HCT116 (cell line): ENCODE measurements around the gene OR6B1. TPM values are rescaled to one million over a fixed set of nuclear protein-coding genes. Genes with fewer than 3 reads are reported as not detected.
A peak's percentile ranks its signal among the peaks of the same experiment; 100 is the strongest.

ENCODE experiments used
- ATAC-seq: fragments of 200-7000 bp; cut with Tn5 transposase; 2 replicates; pipeline ENCODE4 v1.9.1; 2020; ENCODE audit warnings: mild to moderate bottlenecking, moderate library complexity
- BruUV-seq: library from RNA; stranded (reverse); fragments of 400-500 nt; replicated peaks from 2 replicates; lab custom pipeline; 2021; lab: Mats Ljungman, UMichigan
- CTCF ChIA-PET: fragments of 300-600 bp; sonication (Branson Sonifier 250); formaldehyde crosslinking; loops from one replicate; lab custom pipeline; 2021; ENCODE audit warnings: antibody characterized with exemption; lab: Charles Lee
- POLR2A ChIA-PET: fragments of 300-600, 350-600 bp; sonication (Branson Sonifier 250); formaldehyde crosslinking; loops from one replicate; lab custom pipeline; 2021; ENCODE audit warnings: antibody characterized with exemption; lab: Charles Lee
- RAD21 ChIA-PET, 2 experiments: fragments of 300-600 bp; sonication (Branson Sonifier 250); formaldehyde crosslinking; loops; one replicate each; lab custom pipeline; 2023; ENCODE audit warnings: low total read pairs in 2 of 2; ENCODE audit not compliant: uncharacterized antibody in 2 of 2, unreplicated experiment in 2 of 2, low non-redundant PET in 1 of 2; lab: Charles Lee
- DNase-seq: peaks from one replicate; pipeline ENCODE4 v3.0.0-alpha.2; 2010; ENCODE audit warnings: low read depth, low spot score
- H2AFZ ChIP-seq: fragments of 200-600 bp; shearing (Covaris generic), sonication (generic); 2 replicates; pipeline ENCODE4 v1.6.1; 2017; ENCODE audit warnings: low read depth, mixed run types, mixed read lengths, antibody characterized with exemption, low read length; ENCODE audit not compliant: poor library complexity, severe bottlenecking
- H3K27ac ChIP-seq: 2 replicates; pipeline ENCODE4 v1.5.1; 2012; ENCODE audit warnings: low read depth, low read length
- H3K27me3 ChIP-seq: fragments of 200-600 bp; sonication (generic); 2 replicates; pipeline ENCODE4 v1.6.1; 2016; ENCODE audit warnings: mixed run types, low read length, mixed read lengths; ENCODE audit not compliant: insufficient read depth
- H3K36me3 ChIP-seq, 2 experiments: fragments of 200-500 bp in 1 of 2; fragments of 200-600 bp in 1 of 2; sonication (Bioruptor generic) in 1 of 2; sonication (generic) in 1 of 2; 2 replicates each; pipeline versions ENCODE4 v1.5.1 to v1.6.1; 2014 to 2016; ENCODE audit warnings: low read length in 2 of 2, inconsistent platforms in 1 of 2, mixed read lengths in 1 of 2, mixed run types in 1 of 2; ENCODE audit not compliant: insufficient read depth in 2 of 2, control insufficient read depth in 1 of 2
- H3K4me1 ChIP-seq, 2 experiments: fragments of 200-600 bp in 1 of 2; sonication (generic) in 1 of 2; 2 replicates each; pipeline versions ENCODE4 v1.5.1 to v1.6.1; 2012 to 2017; ENCODE audit warnings: low read length in 2 of 2, inconsistent platforms in 1 of 2, mild to moderate bottlenecking in 1 of 2, mixed read lengths in 1 of 2, mixed run types in 1 of 2, moderate library complexity in 1 of 2; ENCODE audit not compliant: insufficient read depth in 2 of 2, control insufficient read depth in 1 of 2
- H3K4me2 ChIP-seq: fragments of 200-600 bp; sonication (generic); 2 replicates; pipeline ENCODE4 v1.6.1; 2017; ENCODE audit warnings: mixed run types, low read length, mixed read lengths
- H3K4me3 ChIP-seq, 2 experiments: fragments of 200-600 bp in 1 of 2; sonication (generic) in 1 of 2; replicated peaks in 1 of 2; 2 replicates each; pipeline ENCODE4 v1.5.1; 2011 to 2016; ENCODE audit warnings: low read length in 2 of 2, control low read depth in 1 of 2, low read depth in 1 of 2, mild to moderate bottlenecking in 1 of 2, mixed read lengths in 1 of 2, mixed run types in 1 of 2
- H3K79me2 ChIP-seq: fragments of 200-600 bp; sonication (generic); 2 replicates; pipeline ENCODE4 v1.6.1; 2017; ENCODE audit warnings: mild to moderate bottlenecking, mixed run types, low read length, moderate library complexity, mixed read lengths; ENCODE audit not compliant: insufficient read depth
- H3K9ac ChIP-seq: fragments of 200-600 bp; sonication (generic); 2 replicates; pipeline ENCODE4 v1.6.1; 2016; ENCODE audit warnings: low read length, mixed read lengths
- H3K9me2 ChIP-seq: fragments of 200-600 bp; sonication (generic), shearing (Covaris generic); 2 replicates; pipeline ENCODE4 v1.6.1; 2017; ENCODE audit warnings: mixed run types, mild to moderate bottlenecking, moderate library complexity; ENCODE audit not compliant: insufficient read depth
- H3K9me3 ChIP-seq, 2 experiments: fragments of 200-500 bp in 1 of 2; fragments of 200-600 bp in 1 of 2; sonication (Bioruptor generic) in 1 of 2; sonication (generic) in 1 of 2; 2 replicates each; pipeline ENCODE4 v1.6.1; 2014 to 2017; ENCODE audit warnings: low read length in 2 of 2, mixed read lengths in 2 of 2, inconsistent platforms in 1 of 2, low read depth in 1 of 2, mild to moderate bottlenecking in 1 of 2, mixed run types in 1 of 2, moderate library complexity in 1 of 2; ENCODE audit not compliant: control insufficient read depth in 1 of 2, insufficient read depth in 1 of 2
- H4K20me1 ChIP-seq: fragments of 200-600 bp; sonication (generic), shearing (Covaris generic); 2 replicates; pipeline ENCODE4 v1.6.1; 2017; ENCODE audit warnings: mixed run types, mild to moderate bottlenecking, moderate library complexity; ENCODE audit not compliant: insufficient read depth
- ATF3 ChIP-seq: IDR thresholded peaks from 2 replicates; pipeline ENCODE4 v1.6.1; 2012
- CBX3 ChIP-seq: IDR thresholded peaks from 2 replicates; pipeline ENCODE4 v1.6.1; 2012; ENCODE audit warnings: low read depth
- CTCF ChIP-seq, 3 experiments: fragments of 200-600 bp in 1 of 3; sonication (generic) in 1 of 3; IDR thresholded peaks in 2 of 3; conservative IDR thresholded peaks in 1 of 3; 2 replicates each; pipeline ENCODE4 v1.5.1; 2012 to 2017; ENCODE audit warnings: low read depth in 2 of 3, low read length in 2 of 3, antibody characterized with exemption in 1 of 3, borderline replicate concordance in 1 of 3, control low read depth in 1 of 3, mild to moderate bottlenecking in 1 of 3, mixed read lengths in 1 of 3, mixed run types in 1 of 3, moderate library complexity in 1 of 3; ENCODE audit not compliant: insufficient read depth in 1 of 3
- EGR1 ChIP-seq: IDR thresholded peaks from 2 replicates; pipeline ENCODE4 v1.6.1; 2012; ENCODE audit warnings: low read depth
- ELF1 ChIP-seq: IDR thresholded peaks from 2 replicates; pipeline ENCODE4 v1.6.1; 2012; ENCODE audit warnings: low read depth, borderline replicate concordance
- EZH2 ChIP-seq: fragments of 200-600 bp; sonication (generic); IDR thresholded peaks from 2 replicates; pipeline ENCODE4 v1.6.1; 2017; ENCODE audit warnings: antibody characterized with exemption, mixed run types
- FOSL1 ChIP-seq: IDR thresholded peaks from 2 replicates; pipeline ENCODE4 v1.6.1; 2012; ENCODE audit warnings: low read depth
- POLR2A ChIP-seq: IDR thresholded peaks from 2 replicates; pipeline ENCODE4 v1.7.0; 2011; ENCODE audit warnings: borderline replicate concordance; ENCODE audit not compliant: insufficient read depth, insufficient read length; ENCODE audit errors: extremely low read depth
- POLR2AphosphoS5 ChIP-seq: IDR thresholded peaks from 2 replicates; pipeline ENCODE4 v1.6.1; 2011; ENCODE audit warnings: mild to moderate bottlenecking, low read depth, low read length, moderate library complexity
- REST ChIP-seq: IDR thresholded peaks from 2 replicates; pipeline ENCODE4 v1.6.1; 2012; ENCODE audit warnings: low read depth
- SIN3A ChIP-seq: IDR thresholded peaks from 2 replicates; pipeline ENCODE4 v1.6.1; 2012; ENCODE audit warnings: low read depth
- SRF ChIP-seq: IDR thresholded peaks from 2 replicates; pipeline ENCODE4 v1.6.1; 2012; ENCODE audit warnings: low read depth
- TCF7L2 ChIP-seq: IDR thresholded peaks from 2 replicates; pipeline ENCODE4 v1.7.0; 2011; ENCODE audit warnings: borderline replicate concordance, inconsistent platforms; ENCODE audit not compliant: insufficient read depth, insufficient read length; ENCODE audit errors: extremely low read depth
- ZBTB33 ChIP-seq: IDR thresholded peaks from 2 replicates; pipeline ENCODE4 v1.6.1; 2011; ENCODE audit warnings: mild to moderate bottlenecking, low read length, moderate library complexity; ENCODE audit not compliant: insufficient replicate concordance; ENCODE audit errors: extremely low read depth
- ZFX ChIP-seq: fragments of 450-650 bp; IDR thresholded peaks from 2 replicates; pipeline ENCODE4 v1.6.1; 2017
- ZNF274 ChIP-seq: fragments of 200-500 bp; sonication (Bioruptor generic); IDR thresholded peaks from 2 replicates; pipeline ENCODE4 v1.6.1; 2014; ENCODE audit warnings: mild to moderate bottlenecking, low read depth, low read length, inconsistent platforms
- intact Hi-C: fragments of 100-400 bp; cut with micrococcal nuclease; formaldehyde crosslinking; loops from 2 replicates; pipeline ENCODE4 v1.10.0; 2022
- total RNA-seq: library from RNA; stranded (reverse); gene quantifications from one replicate; pipeline ENCODE4 v1.2.1, GENCODE V29; 2021; ENCODE audit not compliant: unreplicated experiment

OR6B1 gene
- total RNA-seq, 1 experiment from 2014 or later, result not detected

GRCh38 chr7:144028547-144028946 is 28.4 kb downstream of the OR6B1 start:
- RAD21 ChIA-PET, result no interaction called here
- intact Hi-C loops, result loop anchor here (5.0 to 10.0 kb wide), 2 partner anchors 99 to 124 kb away; partner anchors contain the start of gene TCAF1
- BruUV-seq, result no TSS peak
- Histone ChIP-seq H3K9ac (no peak overlapping the region), H3K27me3 (no peaks in the 10 kb centered on the region), H2AFZ (peak overlapping the region; percentile 70)
- TF ChIP-seq SRF (no peak), CTCF (IDR thresholded peaks at IDR 0.05 in 2 of 3, conservative IDR thresholded peaks at IDR 0.05 in 1 of 3; ENCODE audit: borderline replicate concordance in 1 of 3, insufficient read depth in 1 of 3, low read depth in 2 of 3, low read length in 2 of 3) (no peak), TCF7L2 (no peak), EGR1 (no peak), ZFX (no peak), EZH2 (no peak), POLR2AphosphoS5 (no peak), ZBTB33 (no peak), SIN3A (no peak), FOSL1 (no peak), POLR2A (no peak), ATF3 (no peak), CBX3 (no peak), ELF1 (no peak), ZNF274 (no peak), REST (no peak)
- TF ChIP-seq, all 23 proteins: peak for 0
- CTCF ChIA-PET, result interaction anchor here (1.3 to 1.8 kb wide), 3 partner anchors 100 to 292 kb away, joined by 5 to 8 read pairs (median 6); partner anchors contain the start of gene TCAF1
- no peaks in the 10 kb centered on the region for H3K9me2 ChIP-seq
- H3K4me2 ChIP-seq, result no peak overlapping the region; the same call in 1 of the 2 replicates
- no peak for ATAC-seq
- H3K36me3 ChIP-seq, result no peaks in the 10 kb centered on the region
- H3K79me2 ChIP-seq, result no peaks in the 10 kb centered on the region
- no peaks in the 10 kb centered on the region for H3K9me3 ChIP-seq
- POLR2A ChIA-PET, result no interaction called here
- no peak overlapping the region for H3K4me3 ChIP-seq
- no peaks in the 10 kb centered on the region for H4K20me1 ChIP-seq
- peaks cover 0 to 6% of the 10 kb centered on the region in 2 experiments; a peak in 2 of 4 replicates for H3K4me1 ChIP-seq
- no peak for DNase-seq
- no peak overlapping the region for H3K27ac ChIP-seq
